GM19025 (cell line): ENCODE data around the gene OR9A4.
"Not testable (repeated sequence)": the region's sequence is repeated elsewhere in the genome, so short reads cannot be mapped to it uniquely, and the experiment has no call there.

Experiments used
- ATAC-seq: cut with Tn5 transposase; IDR thresholded peaks from one replicate; pipeline ENCODE4 v1.9.1; 2021; ENCODE audit warnings: mild to moderate bottlenecking, low read depth, moderate library complexity; ENCODE audit not compliant: unreplicated experiment

OR9A4 gene, protein sequence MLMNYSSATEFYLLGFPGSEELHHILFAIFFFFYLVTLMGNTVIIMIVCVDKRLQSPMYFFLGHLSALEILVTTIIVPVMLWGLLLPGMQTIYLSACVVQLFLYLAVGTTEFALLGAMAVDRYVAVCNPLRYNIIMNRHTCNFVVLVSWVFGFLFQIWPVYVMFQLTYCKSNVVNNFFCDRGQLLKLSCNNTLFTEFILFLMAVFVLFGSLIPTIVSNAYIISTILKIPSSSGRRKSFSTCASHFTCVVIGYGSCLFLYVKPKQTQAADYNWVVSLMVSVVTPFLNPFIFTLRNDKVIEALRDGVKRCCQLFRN

DNA sequence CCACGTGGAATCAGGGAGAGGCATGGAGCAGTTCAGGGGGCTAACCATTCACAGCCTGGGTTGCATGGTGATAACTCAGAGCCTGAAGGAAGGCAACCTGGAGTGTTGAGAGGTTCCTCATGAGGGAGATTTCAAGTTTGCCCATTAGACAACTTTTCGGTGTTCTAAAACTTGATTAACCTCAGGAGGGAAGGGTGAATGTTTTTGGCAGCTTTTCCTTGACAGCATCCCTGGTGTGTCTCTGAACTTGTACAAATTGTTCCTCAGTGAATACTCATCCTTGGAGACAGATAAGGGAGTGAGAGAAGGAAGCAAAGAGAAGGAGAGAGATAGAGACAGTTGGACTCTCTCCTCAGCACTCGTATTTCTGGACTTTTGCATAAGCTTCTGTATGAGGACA is at the start of gene OR9A4:
Gene OR9A4, plus strand, starts transcription at position 301 of the 400 bp plus-strand sequence. CDS start 2,477 bp downstream, outside the sequence.
- ATAC-seq, result no peak

DNA sequence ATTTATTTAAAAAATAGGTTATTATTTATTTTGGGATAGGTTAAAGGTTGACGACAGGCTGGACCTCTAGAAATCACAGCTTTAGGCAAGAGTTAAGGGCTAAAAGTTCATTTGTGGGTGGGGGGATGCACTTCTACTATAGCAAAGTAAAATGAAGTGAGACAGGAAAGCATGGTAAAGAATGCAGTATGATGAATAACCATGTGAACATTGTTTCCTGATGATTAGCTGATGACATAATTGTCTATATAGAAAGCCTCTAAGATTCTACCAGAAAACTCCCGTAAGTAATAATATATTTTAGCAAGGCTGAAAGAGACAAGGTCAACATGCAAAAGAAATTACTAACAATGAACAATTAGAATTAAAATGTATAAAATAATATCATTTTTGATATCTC is 49.2 kb upstream of the OR9A4 start:
- no peak for ATAC-seq

DNA sequence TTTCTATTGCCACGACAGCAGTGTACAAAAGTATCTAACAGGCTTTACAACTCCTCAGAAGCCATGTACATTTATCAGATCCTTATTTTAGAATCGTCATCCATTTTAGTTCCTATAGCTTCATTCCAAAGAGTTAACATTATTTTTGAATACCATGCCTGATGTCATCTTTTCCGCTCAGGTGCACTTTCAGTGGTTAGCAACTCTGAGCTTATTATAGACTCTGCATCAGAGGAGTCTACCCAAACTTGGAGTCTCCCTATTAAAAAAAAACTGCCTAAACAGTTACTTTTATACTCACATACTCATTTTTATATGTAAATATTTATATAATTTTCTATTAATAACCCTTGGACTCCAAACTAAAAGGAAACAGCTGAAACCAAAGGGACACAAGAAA is 43.3 kb upstream of the OR9A4 start:
- no peak for ATAC-seq

DNA sequence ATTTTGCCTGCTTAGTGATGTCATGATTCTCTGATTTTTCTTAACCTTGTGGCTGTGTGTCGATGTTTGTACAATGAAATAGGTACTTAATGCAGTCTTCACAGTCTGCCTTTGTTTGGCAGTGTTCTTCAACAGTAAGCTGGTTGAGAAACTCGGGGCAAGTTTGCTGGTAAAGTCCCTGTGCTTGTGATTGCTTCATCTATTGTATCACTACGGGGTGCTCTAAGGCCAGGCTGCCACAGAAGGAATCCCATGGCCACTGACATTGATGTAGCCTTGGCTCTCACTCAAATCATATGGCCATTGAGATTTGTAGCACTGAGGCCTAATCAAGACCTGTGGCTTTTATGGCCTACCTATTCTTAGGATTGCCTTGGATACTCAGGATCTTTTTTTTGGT is 41.4 kb upstream of the OR9A4 start:
- ATAC-seq, result no peak

DNA sequence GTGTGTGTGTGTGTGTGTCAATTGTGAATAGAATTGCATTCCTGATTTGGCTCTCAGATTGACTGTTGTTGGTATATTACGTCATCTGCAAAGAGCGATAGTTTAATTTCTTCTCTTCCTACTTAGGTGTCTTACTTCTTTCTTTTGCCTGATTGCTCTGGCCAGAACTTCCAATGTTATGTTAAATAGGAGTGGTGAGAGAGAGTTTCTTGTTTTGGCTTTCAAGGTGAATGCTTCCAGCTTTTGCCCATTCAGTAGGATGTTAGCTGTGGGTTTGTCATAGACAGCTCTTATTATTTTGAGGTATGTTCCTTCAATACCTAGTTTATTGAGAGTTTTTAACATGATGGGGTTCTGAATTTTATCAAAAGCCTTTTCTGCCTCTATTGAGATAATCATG is 40.7 kb upstream of the OR9A4 start:
- no peak for ATAC-seq

DNA sequence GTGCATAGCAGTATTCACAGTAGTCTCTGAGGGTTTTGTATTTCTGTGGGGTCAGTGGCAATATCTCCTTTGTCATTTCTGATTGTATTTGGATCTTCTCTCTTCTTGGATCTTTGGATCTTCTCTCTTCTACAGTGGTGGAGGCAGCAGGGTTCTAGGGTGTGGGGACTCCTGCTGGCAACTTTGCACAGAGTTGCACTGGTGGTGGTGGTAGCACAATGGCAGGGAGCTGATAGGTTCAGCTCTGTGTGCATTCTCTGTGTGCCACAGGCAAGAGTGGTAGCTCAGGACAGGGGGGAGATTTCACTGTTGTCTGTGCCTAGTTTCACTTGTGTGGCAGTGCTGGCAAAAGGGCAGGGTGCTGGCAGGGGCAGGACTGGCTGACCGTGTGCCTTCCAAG is 39.8 kb upstream of the OR9A4 start:
- ATAC-seq, result no peak

DNA sequence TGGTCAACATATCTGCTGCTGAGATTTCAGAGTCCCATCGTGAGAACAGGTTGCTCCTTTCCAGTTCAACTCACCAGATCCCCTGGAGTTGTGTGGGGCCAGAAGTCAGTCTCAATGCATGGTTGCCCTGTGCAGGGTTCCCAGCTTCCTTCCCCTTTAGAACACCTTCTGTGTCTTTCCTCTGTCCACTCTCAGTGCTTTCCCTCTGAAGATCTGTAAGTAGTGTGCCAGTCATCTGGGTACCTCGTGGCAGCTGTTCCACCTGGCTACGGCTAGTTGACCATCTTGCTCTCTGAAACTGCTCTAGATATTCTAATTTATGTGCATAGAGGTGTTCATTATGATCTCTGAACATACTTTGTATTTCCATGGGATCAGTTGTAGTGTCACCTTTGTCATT is 38.8 kb upstream of the OR9A4 start:
- ATAC-seq, result no peak

DNA sequence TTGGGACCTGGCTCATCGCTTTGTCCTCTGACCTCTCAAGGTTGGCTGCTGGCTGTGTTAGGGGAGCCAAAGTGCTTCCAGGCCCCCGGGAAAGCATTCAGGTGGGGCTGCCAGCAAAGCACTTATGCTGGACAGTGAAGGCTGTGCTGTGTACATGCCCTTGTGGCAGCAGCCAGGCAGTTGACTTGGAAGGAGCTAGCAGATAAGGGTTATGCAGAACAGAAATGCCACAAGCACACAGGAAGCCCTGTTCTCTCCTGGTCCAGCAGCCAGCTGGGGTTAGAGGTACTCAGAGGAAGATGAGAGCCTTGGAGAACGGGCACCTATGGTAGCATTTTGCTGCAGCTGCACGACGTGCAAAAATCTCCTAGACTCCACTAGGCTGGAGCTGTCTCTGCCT is 35.2 kb upstream of the OR9A4 start:
- ATAC-seq, result no peak

DNA sequence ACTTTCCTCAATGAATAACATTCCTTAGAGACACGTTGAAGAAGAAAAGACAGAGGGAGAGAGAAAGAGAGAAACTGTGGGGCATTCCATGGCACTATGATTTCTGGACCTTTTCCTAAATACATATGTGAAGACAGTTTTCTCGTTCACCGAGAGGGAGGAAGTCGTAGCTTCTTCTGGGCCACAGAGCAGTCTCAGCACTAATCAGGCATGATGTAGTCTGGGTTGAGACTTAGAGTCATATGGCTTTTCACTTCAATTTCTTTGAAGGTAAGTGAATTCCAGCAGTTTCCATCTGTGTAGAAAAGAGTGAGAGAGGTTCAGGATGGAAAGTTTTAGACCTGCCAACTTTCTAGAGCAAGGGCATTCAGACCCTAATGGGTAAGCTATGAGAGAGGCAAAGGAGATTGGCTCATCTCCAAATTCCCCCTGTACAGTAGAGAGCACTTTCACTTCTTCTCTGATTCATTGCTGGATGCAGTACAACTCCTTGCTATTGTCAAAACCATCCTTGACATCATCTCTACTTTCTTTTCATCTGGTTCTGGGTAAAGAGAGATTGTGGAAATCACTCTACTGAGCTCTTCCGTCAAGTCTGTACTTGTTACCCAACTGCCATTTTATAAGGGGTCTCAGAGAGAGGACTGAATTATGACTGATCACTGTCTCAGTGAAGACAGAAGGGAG is 31.5 kb upstream of the OR9A4 start:
- no peak for ATAC-seq

DNA sequence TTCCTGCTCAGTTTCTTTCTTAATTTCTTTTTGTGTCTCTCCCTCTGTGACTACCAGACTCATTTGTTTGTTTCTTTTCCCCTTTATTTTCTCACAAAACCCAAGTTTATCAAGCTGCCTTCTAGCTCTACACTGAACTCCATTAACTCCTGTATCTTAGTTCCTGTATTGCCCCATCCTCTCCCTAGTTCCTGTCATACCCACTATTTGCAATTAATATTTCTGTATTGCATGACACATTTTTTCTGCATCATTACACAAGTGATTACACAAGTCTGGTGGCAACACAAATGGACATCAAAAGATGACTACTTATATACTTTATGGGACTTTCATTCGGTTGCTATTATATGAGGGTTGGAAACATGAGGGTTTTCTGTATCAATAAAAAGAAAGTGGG is 26.9 kb upstream of the OR9A4 start:
- no peak for ATAC-seq

DNA sequence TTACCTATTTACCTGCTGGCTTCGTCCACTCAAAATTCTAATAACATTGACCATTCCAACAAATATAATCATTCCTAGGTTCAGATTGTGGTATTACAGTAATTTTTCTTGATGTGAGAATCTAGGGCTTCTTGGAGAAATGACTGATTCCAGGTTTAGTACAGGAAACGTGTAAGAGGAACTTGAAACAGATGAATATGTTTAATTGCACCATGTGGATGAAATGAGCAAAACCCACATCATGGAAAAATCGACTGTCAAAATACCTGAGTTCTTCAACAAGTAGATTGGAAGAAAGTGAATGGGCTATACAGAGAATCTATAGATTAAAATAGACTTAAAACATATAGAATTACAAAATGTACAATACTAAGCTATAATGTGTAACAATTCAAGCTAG is 24.9 kb upstream of the OR9A4 start:
- no peak for ATAC-seq

DNA sequence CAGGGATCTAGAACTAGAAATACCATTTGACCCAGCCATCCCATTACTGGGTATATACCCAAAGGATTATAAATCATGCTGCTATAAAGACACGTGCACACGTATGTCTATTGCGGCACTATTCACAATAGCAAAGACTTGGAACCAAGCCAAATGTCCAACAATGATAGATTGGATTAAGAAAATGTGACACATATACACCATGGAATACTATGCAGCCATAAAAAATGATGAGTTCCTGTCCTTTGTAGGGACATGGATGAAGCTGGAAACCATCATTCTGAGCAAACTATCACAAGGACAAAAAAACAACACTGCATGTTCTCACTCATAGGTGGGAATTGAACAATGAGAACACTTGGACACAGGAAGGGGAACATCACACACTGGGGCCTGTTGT is 16.8 kb upstream of the OR9A4 start:
- ATAC-seq, result not testable (repeated sequence)

DNA sequence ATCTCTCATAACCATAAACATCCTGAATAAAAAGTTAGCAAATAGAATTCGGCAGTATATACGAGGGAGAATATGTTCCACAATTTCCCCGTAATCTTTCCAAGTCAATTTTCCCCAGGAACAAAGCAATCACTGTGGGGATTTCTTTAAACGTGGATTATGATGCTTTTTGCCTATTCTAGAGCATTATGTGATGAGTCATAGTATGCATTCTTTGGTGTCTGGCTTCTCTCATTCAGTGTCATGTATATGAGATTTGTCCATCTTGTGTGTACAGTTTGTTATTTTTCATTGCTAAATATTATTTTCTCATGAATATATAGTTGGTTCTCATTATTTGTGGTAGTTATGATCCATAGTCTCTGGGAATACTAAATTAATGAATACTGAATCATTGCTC is 9.9 kb upstream of the OR9A4 start:
- no peak for ATAC-seq

DNA sequence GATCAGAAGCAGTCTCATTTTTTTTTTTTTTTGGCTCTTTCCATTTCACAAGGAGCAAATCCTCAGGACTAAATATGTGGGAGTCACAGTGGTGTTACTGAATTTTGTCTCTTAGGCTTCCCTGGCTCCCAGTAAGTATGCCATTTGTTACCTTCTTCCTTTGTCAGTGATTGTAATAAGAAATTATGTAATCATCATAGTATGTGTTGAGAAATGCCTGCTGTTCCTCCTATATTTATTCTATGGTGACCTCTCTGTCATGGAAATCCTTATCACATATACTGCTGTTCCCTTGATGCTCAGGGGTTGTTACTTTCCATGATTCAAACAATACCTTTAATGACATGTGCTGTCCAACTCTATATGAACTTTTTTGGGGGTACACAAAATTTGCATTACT is 4.8 kb upstream of the OR9A4 start:
- no peak for ATAC-seq

DNA sequence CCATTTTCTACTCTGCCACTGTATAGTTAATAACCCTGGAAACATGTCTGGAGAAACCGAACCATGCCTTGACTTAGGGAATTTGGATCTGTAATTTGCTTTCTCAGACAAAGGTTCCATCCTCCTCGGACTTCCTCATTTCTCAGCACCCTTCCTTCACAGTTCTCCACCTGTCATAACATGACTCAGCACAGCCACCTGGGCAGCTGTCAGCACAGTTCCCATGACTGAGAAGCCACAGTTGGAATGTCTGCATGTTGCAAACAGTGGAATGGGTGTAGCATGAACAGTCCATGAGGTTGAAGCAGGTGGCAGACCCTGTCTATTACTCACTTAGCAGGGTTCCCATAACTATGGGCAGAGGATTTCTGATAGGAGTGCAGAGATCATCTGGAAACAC is 634 bp upstream of the OR9A4 start:
- ATAC-seq, result no peak

DNA sequence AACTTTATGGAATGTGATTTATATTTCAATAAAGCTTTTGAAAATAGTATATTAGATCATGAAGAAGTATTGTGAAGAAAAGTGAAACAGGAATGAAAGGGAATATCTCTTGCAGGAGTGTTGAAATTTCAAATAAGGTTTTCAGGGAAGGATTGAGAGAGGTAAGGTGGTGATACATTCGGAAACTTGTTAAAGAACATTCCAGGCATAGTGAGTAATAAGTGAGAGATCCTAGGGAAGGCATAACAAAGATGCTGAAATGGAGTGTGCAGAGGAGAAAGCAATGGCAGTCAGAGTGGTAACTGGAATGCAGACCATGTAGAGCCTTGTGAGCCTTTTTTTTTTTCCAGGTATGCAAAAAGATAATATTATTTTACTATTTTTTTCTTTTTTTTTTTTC is 4.1 kb downstream of the OR9A4 start:
- ATAC-seq, result no peak

DNA sequence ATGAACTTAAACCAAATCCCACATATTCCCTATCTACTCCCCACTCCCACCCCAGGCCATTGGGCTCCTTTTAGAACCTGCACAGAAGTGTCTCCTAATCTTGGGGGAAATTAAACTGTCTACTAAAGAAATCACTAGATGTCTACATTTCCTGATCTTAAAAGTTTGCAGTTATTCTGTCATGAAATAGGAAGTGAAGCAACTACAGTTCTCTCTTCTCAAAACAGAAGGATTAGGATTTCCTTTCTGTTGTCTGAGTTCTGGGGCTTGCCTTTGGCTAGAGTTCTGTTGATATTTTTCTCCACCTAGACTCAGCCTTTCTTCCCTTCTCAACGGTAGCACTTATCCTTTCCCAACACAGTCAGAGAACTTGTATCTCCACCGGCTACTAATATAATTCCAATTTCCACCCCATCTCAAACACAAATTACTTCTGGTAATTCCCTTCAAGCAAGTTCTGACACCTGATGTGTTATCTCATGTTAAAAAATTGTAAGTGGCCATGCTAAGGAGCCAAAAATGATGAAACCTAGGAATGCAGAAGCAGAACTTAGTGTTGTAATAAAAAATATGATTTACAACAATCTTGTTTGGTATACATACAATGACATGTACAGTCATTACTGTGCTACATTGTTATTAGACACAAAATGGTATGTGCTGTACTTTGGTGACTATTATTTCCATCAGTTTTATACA is 12.1 kb downstream of the OR9A4 start:
- ATAC-seq, result no peak

DNA sequence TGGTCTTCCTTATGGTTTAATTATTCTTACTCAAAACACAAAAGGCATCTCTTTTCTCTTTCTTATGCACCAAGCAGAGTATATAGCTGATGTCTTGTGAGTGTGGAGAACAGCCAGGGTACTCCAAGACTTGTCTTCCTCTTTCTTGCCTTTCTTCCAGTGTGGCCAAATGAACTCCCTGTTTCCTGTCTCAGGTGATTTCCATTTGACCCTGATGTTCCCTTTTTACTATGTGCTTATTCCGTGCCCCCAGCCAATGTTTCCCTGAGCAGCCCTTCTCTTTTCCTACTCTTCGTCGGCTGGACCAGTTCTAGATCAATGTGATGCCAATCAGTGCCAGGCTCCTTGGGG is 12.6 kb downstream of the OR9A4 start:
- no peak for ATAC-seq

DNA sequence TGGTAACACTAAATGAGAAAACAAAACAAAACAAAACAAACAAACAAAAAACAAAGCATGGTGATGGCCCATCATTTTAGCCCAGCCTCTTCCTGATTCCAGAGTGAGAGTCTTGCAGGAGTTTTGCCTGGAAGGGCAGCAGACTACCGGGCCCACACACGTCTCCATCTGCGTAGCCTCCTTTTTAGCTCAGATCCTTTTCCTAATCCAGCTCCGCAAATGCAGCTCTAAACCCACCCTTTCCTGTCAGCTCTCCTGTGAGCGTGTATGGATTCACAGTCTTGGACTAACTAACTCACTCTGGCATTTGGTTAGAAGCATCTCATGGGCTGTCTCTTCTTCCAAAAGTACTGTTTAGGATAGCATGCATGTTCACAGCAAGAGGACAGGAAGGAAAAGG is 14.0 kb downstream of the OR9A4 start:
- no peak for ATAC-seq

DNA sequence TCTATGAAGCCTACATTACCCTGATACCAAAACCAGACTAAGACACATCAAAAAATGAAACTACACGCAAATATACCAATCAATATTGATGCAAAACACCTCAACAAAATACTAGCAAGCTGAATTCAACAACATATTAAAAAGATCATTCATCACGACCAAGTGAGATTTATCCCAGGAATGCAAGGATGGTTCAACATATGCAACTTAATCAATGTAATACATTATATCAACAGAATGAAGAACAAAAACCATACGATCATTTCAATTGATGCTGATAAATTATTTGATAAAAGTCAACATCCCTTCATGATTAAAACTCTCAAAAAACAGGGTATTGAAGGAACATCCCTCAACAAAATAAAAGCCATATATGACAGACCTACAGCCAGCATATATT is 24.9 kb downstream of the OR9A4 start:
- no peak for ATAC-seq

DNA sequence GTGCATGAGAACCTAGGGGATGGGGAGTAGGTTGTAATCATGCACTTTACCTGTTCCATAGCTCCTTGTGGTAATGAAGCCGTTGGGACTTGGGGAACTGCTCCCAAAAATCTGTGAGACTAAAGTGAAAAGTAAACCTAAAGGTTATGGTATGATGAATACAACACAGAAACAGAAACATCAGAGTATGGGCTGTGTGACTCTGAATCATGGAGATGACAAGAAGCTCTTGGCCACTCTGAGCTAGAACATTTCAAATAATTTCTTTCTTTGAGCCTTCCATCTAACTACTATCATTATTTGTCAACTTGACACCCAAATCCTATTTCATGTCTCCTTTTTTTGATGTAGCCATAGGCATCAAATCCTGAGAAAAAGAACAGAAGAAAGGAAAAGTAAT is 27.6 kb downstream of the OR9A4 start:
- no peak for ATAC-seq

DNA sequence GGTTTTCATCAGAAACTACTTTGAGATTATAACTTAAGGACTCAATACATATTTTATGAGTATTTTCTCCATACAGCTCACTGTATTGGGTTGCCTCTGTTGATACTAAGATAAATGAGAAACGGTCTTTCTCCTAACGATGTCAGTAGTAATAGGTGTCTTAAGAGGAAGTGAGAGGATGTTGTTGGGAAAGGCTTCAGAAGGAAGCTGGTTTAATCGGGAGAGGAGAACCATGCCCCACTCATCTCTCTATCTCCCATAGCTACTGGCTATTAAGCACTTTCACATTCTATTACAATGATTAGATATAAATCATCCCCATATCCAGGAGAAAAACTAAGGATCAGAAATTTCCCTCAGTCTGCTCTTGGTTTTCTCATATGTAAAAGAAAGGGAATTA is 28.6 kb downstream of the OR9A4 start:
- no peak for ATAC-seq
